GM19397 (cell line): ENCODE results near the gene LMO2.

ENCODE experiments used
- ATAC-seq: cut with Tn5 transposase; IDR thresholded peaks from one replicate; pipeline ENCODE4 v1.9.1; 2021; ENCODE audit warnings: mild to moderate bottlenecking, moderate library complexity; ENCODE audit not compliant: unreplicated experiment

The LMO2 gene

DNA sequence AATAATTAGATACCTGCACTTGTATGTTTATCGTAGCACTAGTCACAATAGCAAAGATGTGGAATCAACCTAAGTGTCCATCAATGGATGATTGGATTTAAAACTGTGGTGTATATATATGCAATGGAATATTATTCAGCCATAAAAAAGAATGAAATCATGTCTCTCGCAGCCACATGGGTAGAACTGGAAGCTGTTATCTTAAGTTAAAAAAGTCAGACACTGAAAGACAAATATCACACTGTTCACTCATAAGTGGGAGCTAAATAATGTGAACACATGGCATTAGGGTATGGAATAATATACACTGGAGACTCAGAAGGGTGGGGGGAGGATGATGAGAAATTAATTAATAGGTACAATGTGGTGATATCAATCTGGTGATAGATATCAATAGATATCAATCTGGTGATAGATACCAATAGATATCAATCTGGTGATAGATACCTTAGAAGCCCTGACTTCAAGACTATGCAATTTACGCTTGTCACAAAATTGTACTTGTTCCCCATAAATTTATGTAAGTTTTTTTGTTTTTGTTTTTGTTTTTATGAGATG is 2.0 kb downstream of the LMO2 start:
- ATAC-seq: no peak

DNA sequence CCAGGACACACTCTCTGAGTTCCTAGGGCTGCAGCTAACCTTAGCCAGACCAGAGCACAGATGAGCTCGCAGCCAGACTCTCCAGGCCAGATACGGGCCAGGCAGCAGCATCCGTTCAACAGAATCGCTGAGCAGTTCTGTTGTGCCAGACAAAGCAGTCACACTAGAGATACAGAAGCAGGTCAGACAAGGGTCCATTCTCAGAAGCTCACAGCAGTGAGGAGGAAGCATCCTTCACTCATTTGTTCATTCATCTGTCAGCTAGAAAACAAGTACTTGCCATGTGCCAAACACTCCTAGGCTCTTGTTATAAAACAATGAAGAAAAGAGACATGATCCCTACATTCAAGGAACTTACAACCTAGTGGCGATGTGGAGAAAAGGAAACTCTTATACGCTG is 2.6 kb downstream of the LMO2 start:
- ATAC-seq: no peak

DNA sequence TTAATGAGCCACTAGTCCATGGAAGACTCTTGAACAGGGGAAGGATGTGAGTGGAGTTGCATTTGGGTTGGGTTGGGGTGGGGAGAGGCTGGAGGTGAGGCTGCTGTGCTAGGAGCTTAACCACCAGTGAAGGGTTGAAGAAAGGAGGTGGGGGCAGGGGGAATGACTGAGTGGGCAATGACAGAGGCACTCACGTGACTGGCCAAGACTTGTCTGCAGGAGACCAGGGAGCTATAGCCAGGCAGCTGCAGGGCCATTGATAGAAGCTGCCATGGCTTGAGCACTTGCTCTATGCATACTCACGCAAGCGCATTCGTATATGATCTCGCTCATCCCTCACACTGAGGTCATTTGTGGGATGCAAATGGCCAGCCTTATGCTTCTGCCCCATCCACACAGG is 4.0 kb downstream of the LMO2 start:
- ATAC-seq: no peak

DNA sequence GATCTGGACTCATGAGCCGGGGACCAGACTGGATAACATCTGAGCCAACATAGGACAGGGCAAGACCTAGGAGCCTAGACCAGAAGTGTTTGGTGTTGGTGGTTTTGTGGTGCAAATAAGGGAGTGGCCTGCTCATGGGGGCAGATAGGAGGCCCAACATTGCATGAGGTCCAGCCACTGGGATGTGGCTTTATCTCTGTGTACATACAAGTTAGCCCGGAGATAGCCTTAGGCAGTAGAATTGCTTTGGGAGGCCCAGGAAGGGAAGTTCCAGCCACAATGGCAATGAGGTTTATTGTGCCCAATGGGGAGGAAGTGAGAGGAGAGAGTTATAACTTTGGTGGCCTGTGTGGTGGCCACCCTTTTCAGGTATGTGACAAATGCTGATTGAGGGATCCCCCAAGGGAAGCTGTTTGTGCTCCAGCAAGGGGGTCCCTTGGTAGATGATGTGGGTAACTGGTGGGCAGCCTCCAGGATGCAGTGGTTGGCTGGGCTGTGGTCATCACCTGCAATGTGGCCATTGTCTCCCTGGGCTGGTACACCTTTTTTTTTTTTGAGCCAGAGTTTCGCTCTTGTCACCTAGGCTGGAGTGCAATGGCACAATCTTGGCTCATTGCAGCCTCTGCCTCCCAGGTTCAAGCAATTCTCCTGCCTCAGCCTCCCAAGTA is 6.4 kb downstream of the LMO2 start:
- no peak for ATAC-seq

DNA sequence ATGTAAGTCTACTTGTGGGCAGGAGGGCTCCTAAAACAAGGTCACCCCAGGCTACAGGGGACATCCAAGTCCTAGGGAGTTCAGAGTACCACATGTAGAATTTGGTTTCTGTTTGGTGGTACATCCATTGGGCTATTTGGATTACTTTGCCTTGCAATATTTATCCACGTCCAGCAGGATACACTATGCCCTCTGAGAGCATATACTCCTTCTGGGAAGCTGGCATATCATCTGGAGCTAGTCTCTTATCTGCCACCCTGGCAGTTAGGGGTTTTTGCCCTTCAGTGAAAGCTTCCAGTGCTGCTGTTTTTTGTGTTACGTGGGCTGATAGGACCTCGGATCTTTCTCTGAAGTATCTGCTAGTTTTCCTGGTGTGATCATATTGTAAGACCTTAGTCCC is 7.3 kb downstream of the LMO2 start:
- no peak for ATAC-seq

DNA sequence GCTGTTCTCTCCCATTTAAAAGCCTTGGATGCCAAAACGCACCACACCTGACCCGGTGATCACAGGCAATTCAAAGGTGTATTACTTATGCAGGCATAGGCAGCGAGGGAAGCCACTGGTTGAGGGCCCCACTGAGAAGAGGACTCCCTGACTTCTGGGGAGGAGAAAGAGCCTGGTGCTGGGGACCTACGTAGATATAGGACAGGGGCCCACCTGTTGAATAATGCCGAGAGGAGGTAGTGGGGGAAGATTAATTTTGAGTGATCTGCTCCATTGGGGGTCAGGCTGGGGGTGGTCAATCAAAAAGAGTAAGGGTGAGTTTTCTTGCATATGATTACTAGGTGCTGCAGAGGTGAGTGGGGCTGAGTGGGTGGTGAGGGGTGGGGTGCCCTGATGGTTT is 7.8 kb downstream of the LMO2 start:
- ATAC-seq: no peak

DNA sequence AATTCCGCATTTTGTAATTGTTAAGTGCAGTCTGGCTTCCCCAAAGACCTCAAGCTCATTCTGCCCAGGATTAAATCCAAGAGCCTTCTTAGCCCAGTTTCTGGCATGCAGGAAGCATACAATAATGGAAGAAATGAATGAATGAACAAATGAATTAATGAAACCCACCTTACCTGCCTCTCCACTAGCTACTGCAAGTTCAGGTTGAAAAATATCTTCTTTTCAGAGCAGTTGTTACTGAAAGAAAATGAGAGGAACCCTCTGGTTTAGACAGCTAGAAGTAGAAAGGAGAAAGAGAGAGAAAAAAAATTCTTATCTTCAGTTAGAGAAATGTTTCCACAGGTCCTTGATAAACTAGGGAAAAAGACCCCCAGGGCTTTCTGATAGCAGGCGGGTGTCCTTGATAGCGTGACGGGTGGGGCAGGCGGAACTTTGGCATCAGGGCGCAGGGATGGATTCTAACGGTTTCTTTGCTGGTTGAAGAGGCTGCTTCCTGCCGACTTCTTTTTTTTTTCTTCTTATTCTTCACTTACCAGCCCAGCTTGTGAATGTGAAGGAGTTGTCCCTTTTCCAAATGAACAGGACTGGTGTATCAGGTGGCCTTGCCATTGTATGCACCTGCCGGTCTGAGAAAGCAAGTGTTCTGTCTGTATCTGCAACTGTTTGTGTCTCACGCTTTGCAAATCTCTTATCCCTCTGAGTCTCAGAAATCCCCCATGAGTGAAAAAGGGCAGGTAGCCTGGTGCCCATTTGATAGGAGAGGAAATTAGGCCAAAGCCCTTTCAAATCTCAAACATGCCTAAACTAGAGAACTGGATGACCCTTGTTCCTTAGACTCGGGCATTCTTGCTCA is 10.0 kb downstream of the LMO2 start:
- ATAC-seq: no peak

DNA sequence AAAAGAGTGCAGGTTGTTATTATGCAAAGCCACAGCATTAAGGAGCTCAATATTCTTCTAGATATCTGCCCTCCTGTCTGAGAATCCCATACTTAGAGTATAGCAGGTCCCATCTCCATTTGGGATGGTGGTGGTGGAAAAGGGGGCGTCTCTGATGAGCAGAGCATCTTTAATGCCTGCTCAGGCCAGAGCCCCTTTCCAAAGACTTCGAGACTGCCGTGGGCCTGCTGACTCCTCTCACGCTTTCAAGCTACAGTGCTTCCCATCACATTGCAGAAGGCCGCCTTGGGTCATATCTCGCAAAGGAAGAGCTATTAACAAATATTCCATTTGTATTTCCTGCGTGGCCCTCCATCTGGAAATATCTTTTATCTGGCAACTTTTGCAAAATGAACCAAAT is 10.9 kb downstream of the LMO2 start:
- no peak for ATAC-seq

DNA sequence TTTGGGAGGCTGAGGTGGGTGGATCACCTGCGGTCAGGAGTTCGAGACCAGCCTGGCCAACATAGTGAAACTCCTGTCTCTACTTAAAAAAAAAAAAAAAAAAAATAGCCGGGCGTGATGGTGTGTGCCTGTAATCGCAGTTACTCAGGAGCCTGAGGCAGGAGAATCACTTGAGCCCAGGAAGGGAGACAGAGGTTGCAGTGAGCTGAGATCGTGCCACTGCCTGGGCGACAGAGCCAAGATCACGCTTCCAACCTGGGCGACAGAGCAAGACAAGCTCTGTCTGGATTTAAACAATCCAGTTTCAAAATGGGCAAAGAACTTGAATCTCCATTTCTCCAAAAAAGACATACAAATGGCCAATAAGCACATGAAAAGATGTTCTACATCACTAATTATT is 12.5 kb downstream of the LMO2 start:
- no peak for ATAC-seq

DNA sequence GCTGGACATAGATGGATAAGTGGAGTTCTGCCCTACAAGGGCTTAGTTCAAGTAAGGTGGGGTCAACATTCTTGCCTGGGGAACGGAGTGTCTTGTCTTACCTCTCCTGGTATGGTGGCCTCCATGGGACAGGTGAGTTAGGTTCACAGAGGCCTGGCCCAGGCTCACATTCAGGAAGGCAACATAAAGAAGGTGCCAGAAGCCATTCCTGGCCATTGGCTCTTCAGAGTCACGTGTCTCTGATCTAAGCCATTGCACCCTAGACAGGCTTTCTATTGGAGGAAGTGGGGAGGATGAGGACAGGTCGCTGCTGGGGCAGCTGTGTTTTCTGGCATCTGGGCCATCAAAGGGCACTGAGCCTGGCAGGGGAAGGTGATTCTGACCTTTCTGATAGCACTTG is 14.8 kb downstream of the LMO2 start:
- ATAC-seq: no peak

DNA sequence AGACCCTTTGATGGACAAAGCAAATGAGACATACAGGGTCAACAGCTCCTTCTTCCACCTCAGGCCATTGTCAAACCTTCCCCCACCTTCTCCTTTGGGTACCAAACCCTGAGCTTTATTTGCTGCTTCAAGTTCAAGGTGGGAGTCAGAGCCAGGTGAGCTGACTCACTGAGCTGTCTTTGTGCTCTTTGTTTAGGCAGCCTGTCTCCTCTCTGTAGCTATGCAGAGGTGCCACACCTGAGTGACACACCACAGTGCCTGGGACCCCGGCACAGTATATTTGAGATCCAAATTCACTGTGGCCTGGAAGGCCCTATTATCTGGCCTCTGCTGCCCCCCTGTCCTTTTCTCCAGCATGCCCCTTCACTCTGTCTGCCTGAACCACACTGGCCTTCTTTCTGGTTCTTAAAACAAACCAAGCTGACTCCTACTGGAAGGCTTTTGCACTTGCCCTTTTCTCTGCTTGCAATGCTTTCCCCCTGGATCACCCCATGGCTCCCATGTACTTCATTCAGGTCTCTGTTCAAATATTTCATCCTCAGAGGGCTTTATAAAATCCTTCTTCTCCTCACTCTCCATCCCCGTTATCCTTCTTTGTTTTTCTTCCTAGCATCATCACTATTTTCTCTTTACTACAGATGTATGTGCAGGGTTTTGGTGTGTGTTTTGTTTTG is 16.1 kb downstream of the LMO2 start:
- no peak for ATAC-seq

DNA sequence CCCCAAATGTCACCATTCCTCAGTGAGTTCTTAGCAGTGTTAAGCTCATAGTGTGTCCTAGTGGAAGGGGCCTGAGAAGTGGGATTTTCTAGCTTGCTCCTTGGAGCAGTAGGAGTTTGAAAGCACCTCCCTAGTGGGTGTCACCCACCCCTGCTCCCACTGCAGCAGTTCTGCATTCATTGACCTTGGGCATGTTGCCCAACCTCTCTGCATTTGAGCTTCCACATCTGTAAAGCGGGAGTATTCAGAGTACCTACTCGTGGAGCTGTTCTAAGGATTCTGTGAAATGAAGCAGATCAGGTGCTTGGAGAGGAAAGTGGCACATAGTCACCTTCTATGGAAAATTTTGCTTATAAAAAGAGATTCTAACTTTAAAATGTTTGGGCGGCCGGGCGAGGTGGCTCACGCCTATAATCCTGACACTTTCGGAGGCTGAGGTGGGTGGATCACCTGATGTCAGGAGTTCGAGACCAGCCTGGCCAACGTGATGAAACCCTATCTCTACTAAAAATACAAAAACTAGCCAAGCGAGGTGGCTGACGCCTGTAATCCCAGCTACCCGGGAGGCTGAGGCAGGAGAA is 16.9 kb downstream of the LMO2 start:
- no peak for ATAC-seq

DNA sequence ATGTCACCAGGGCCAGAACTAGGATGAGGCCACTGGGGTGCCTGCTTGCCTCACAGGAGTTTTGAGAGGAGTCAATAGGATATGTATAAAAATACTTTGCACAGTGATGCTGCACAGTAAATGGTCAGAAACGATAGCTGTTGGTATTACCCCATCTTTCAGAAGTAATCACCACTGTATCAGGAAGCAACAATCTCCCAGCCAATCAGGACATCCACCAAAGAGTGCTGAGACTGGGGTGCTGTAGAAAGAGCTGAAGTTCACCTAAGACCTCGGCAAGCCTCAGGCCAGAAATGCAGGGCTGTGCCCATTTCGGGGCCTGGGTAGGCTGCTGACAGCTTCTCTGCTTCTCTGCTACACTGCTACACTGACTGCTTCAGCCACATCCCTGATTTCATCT is 17.4 kb downstream of the LMO2 start:
- no peak for ATAC-seq

DNA sequence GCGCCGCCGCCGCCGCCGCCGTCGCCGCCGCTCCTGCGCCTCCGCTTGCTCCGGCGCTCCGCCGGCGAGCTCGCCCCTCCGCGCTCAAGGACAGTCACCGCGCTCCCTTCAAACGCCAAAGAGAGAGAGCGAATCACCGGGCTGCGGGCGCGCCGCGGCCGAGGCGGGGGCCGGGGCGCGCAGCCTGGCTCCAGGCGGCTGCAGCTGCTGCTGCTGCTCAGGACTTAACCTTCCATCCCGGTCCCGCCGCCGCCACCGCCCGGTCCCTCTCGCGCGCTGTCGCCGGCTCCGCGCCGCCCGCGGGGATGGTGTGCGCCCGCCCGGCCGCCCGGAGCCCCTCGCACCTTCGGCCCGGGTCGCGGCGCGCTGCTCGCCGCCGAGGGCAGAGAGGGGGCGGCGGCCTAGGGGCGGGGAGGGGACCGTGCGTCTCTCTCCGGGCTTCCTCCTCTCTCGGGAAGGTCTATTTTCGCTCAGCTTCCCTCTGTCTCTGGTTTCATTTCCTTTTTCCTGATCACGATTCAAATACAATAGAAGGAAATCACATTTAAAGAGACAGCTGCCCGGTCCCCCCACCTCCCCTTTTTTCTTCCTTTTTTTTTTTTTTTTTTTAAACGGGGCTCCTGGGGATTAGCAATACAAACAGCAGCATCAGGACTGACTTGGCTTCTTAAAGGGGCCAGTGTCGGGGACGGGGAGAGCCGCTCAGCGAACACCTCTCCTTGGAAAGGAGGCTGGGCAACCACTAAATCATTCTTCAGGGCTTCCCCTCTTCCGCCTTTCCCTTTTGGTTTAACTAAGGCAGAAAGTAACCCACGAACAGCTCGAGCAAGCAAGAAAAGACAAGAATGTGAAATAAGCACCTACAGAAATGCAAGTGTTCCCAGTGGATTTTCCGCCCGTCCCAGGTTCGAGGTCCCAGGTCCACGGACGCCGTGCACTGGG is 22.1 kb downstream of the LMO2 start:
- no peak for ATAC-seq

DNA sequence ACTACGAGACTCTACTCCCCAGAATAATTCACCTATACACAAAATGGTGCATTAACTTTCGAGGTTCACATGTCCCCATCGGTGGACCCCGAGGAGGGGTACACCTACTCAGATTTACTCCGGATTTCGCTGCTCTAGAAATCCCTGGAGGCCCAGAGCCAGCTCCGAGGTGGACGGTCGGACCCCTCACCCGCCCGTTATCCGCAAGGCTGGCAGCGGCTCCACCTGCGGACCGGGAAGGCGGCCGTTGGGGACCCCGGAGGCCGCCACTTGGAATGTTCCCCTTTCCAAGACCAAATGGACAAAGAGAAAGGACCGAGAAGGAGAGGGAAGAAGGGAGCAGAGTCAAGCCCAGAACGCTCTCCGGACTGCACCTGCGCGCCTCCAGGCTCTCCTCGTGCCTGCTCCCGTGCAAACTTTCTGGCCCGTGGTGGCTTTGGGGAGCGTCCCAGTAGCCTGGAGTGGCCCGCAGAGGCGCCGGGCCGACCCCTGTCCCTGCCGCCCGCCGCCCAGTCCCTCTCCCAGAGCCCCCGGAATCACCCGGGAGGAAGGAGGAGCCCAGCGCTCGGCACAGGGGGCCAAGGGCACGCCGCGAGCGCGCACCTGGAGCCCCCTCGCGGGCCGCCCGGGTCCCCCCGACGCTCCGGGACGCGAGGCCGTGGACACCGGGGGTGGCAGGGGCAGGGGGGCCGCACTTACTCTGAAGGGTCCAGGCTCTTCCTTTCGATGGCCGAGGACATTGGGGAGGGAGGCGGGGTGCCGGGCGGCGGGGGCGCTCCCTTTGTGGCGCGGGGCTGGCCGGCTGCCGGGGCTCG is 23.0 kb downstream of the LMO2 start:
- no peak for ATAC-seq

DNA sequence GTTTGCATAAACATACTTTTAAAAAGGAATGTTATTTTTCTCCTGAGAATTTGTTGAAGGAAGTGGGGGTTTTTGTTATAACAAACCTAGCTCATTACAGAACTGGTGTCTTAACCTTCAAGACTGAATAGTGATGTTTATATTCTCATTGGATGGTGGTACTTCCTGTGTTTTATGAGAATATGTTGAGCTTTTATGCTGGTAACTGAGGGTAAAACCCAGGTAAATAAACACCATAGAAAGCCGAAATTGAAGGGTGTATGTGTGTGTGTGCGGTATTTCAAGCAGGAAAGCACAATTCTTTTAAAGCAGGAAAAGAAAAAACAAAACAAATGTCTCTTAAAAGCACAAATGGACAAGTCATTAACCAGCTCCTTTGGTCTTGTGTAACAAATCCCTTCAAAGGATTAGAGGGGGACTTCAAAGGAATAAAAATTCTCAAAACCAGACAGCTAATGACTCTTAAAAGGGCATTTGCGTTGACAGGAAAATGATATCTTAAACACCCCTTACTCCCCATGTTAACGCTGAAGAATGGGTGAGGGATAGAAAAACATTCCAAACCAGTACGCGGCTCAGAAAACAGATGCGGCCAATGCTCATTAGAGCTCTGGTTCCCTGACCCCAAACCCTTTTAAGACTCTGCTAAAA is 23.8 kb downstream of the LMO2 start:
- no peak for ATAC-seq

DNA sequence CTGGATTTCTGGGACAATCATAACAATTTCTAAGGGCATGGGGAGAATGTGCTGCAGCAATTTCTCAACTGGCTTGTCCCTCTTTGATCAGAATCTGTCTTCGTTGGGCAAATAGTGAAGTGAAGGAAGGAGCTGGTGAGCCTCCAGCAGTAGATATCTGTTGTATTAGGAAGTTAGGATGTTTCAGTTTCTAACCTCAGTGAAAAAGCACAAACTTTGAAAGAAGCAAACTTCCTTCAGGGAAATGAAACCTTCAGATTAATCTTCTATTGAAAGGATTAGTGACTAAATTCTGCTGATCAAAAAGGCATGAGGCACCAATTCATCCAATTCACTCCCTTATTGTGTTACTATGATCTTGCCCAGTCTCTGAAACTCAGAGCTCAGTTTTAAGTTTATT is 24.3 kb downstream of the LMO2 start:
- ATAC-seq: no peak

DNA sequence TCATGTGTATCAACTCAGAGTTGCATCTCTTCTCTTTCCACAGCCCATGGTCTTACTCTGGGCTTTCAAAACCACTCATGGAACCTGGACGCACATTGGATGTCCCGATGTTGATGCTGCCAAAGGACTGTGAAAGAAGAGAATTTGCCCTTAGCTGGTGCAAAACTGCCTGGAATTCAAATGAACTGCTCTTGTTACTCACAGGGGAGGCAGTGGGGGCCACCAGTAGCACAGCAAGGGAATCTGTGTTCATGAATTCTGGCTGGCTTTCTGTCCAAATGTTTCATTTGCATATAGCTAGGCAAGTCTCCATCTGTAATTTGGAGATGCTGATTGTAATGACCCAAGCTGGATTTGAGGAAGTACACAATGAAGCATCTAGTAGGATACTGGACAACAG is 24.9 kb downstream of the LMO2 start:
- ATAC-seq: no peak

DNA sequence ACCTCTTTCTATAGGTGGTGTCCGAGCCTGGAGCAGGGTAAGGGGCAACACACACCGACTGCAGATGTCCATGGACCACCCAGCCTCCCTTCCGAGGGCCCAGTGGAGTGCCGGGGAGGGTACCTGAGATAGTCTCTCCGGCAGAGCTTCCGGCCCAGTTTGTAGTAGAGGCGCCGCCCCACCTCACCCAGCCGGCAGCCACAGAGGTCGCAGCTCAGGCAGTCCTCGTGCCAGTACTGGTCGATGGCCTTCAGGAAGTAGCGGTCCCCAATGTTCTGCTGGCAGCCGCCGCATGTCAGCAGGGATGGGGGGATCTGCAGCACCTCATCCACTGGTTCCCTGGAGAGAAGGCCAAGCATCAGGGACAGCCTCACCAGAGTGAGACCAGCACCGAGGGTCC is 27.4 kb downstream of the LMO2 start:
- ATAC-seq: no peak
